Prostate gland (tissue), 2 donors: ENCODE data around the gene TMX2.

Experiments used
- POLR2A ChIP-seq: fragments of 450-650 bp; IDR thresholded peaks from one replicate; pipeline ENCODE4 v1.6.1; 2016; ENCODE audit warnings: antibody characterized with exemption, mild to moderate bottlenecking
- TF ChIP-seq, protein P1 (sequence below), 4 experiments: fragments of 200-600 bp in 2 of 4; fragments of 450-650 bp in 2 of 4; sonication (generic) in 2 of 4; IDR thresholded peaks; 1 replicate in 3 of 4; 2 replicates in 1 of 4; pipeline ENCODE4 v1.5.1; 2016 to 2019; ENCODE audit warnings: antibody characterized with exemption in 4 of 4, mild to moderate bottlenecking in 2 of 4, moderate library complexity in 2 of 4

DNA sequence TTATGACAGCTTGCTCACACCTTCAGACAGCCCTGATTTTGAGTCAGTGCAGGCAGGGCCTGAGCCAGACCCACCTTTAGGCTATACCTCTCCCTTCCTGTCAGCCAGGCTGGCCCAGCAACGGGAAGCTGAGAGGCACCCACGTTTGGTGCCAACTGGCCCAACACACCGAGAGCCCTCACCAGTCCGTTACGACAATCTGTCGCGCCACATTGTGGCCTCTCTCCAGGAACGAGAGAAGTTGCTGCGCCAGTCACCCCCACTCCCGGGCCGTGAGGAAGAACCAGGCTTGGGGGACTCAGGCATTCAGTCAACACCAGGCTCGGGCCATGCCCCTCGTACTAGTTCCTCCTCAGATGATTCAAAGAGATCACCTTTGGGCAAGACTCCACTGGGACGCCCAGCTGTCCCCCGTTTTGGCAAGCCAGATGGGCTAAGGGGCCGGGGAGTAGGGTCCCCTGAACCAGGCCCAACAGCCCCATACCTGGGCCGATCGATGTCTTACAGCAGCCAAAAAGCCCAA is 13.5 kb upstream of the TMX2 start:
- TF ChIP-seq POLR2A = no peak
- TF ChIP-seq, protein P1, sequence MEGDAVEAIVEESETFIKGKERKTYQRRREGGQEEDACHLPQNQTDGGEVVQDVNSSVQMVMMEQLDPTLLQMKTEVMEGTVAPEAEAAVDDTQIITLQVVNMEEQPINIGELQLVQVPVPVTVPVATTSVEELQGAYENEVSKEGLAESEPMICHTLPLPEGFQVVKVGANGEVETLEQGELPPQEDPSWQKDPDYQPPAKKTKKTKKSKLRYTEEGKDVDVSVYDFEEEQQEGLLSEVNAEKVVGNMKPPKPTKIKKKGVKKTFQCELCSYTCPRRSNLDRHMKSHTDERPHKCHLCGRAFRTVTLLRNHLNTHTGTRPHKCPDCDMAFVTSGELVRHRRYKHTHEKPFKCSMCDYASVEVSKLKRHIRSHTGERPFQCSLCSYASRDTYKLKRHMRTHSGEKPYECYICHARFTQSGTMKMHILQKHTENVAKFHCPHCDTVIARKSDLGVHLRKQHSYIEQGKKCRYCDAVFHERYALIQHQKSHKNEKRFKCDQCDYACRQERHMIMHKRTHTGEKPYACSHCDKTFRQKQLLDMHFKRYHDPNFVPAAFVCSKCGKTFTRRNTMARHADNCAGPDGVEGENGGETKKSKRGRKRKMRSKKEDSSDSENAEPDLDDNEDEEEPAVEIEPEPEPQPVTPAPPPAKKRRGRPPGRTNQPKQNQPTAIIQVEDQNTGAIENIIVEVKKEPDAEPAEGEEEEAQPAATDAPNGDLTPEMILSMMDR (IDR thresholded peaks at IDR 0.05) = no peak
